ENCODE results near the gene SLC16A4.

DNA sequence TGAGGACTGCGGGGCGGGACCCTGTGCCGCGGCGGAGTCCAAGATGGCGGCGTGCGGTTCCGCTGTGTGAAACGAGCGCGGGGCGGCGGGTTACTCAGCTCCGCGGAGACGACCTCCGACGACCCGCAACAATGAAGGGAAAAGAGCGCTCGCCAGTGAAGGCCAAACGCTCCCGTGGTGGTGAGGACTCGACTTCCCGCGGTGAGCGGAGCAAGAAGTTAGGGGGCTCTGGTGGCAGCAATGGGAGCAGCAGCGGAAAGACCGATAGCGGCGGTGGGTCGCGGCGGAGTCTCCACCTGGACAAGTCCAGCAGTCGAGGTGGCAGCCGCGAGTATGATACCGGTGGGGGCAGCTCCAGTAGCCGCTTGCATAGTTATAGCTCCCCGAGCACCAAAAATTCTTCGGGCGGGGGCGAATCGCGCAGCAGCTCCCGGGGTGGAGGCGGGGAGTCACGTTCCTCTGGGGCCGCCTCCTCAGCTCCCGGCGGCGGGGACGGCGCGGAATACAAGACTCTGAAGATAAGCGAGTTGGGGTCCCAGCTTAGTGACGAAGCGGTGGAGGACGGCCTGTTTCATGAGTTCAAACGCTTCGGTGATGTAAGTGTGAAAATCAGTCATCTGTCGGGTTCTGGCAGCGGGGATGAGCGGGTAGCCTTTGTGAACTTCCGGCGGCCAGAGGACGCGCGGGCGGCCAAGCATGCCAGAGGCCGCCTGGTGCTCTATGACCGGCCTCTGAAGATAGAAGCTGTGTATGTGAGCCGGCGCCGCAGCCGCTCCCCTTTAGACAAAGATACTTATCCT lies 51.2 kb downstream of the SLC16A4 start:
- peak; percentile 59 for TF ChIP-seq CTCF (IDR thresholded peaks at IDR 0.05)
- no peak for TF ChIP-seq EZH2phosphoT487 (IDR thresholded peaks at IDR 0.05; ENCODE audit: borderline replicate concordance, low read depth)
- TF ChIP-seq NRF1 (IDR thresholded peaks at IDR 0.05; ENCODE audit: low read depth, low read length): no peak
- TF ChIP-seq, protein P1, sequence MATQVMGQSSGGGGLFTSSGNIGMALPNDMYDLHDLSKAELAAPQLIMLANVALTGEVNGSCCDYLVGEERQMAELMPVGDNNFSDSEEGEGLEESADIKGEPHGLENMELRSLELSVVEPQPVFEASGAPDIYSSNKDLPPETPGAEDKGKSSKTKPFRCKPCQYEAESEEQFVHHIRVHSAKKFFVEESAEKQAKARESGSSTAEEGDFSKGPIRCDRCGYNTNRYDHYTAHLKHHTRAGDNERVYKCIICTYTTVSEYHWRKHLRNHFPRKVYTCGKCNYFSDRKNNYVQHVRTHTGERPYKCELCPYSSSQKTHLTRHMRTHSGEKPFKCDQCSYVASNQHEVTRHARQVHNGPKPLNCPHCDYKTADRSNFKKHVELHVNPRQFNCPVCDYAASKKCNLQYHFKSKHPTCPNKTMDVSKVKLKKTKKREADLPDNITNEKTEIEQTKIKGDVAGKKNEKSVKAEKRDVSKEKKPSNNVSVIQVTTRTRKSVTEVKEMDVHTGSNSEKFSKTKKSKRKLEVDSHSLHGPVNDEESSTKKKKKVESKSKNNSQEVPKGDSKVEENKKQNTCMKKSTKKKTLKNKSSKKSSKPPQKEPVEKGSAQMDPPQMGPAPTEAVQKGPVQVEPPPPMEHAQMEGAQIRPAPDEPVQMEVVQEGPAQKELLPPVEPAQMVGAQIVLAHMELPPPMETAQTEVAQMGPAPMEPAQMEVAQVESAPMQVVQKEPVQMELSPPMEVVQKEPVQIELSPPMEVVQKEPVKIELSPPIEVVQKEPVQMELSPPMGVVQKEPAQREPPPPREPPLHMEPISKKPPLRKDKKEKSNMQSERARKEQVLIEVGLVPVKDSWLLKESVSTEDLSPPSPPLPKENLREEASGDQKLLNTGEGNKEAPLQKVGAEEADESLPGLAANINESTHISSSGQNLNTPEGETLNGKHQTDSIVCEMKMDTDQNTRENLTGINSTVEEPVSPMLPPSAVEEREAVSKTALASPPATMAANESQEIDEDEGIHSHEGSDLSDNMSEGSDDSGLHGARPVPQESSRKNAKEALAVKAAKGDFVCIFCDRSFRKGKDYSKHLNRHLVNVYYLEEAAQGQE (IDR thresholded peaks at IDR 0.05; ENCODE audit: low read depth, low read length): 0 out of 2 replicates have a peak, but pooled peaks have one; percentile 24
- TF ChIP-seq MXI1 (IDR thresholded peaks at IDR 0.05; ENCODE audit: low read depth, low read length): peak; percentile 72; the same call in 1 of the 2 replicates
- TF ChIP-seq GATA2 (CRISPR knock-in tag; IDR thresholded peaks at IDR 0.05): 0 out of 2 replicates have a peak, but pooled peaks have one; percentile 5
- TF ChIP-seq RCOR1 (IDR thresholded peaks at IDR 0.05; ENCODE audit: low read length): no peak
- no peak; a peak in 1 of 4 replicates for TF ChIP-seq EP300 (IDR thresholded peaks at IDR 0.05; ENCODE audit: borderline replicate concordance in 1 of 2, low read depth in 1 of 2, low read length in 1 of 2)
- peak; percentile 88 for TF ChIP-seq POLR2AphosphoS5 (IDR thresholded peaks at IDR 0.05; ENCODE audit: low read depth, low read length)
- TF ChIP-seq MAX (IDR thresholded peaks at IDR 0.05; ENCODE audit: low read depth): no peak; the same call in none of the 2 replicates
- TF ChIP-seq PBX3 (IDR thresholded peaks at IDR 0.05): no peak
- TF ChIP-seq GABPA (IDR thresholded peaks at IDR 0.05; ENCODE audit: low read depth): peak; percentile 71; the same call in 1 of the 2 replicates
- 0 out of 2 replicates have a peak, but pooled peaks have one; percentile 13 for TF ChIP-seq MEF2A (IDR thresholded peaks at IDR 0.05; ENCODE audit: borderline replicate concordance, low read depth)
- 0 out of 2 replicates have a peak, but pooled peaks have one; percentile 47 for TF ChIP-seq SIN3A (IDR thresholded peaks at IDR 0.05; ENCODE audit: borderline replicate concordance, low read depth, low read length)

Data from SK-N-SH (cell line).